Mucosa of descending colon (tissue), 3 donors: ENCODE results near the gene TOM1. TPM values are rescaled to one million over a fixed set of nuclear protein-coding genes. Genes with fewer than 3 reads are reported as not detected.

Experiments used
- ATAC-seq: fragments of 200-7000 bp; cut with Tn5 transposase; one replicate; pipeline ENCODE4 v1.9.1; 2020; ENCODE audit warnings: mild to moderate bottlenecking, moderate library complexity
- DNase-seq, 3 donors: peaks; one replicate each; pipeline ENCODE4 v3.0.0-alpha.2; 2020
- H3K36me3 ChIP-seq: fragments of 200-600 bp; one replicate; pipeline ENCODE4 v1.8.0; 2021; ENCODE audit warnings: low read depth, mild to moderate bottlenecking
- H3K4me1 ChIP-seq: fragments of 200-600 bp; one replicate; pipeline ENCODE4 v1.8.0; 2021; ENCODE audit warnings: low read depth, mild to moderate bottlenecking
- H3K4me3 ChIP-seq: fragments of 200-600 bp; one replicate; pipeline ENCODE4 v1.8.0; 2021; ENCODE audit warnings: mild to moderate bottlenecking
- H3K9me3 ChIP-seq: fragments of 200-600 bp; one replicate; pipeline ENCODE4 v1.8.0; 2021; ENCODE audit warnings: mild to moderate bottlenecking
- CTCF ChIP-seq: fragments of 200-600 bp; IDR thresholded peaks from one replicate; pipeline ENCODE4 v1.8.0; 2022; ENCODE audit warnings: antibody characterized with exemption, mild to moderate bottlenecking
- intact Hi-C, 2 donors: fragments of 100-400 bp; cut with DNase I in 1 of 2; cut with micrococcal nuclease in 1 of 2; formaldehyde crosslinking; loops; one replicate each; pipeline versions ENCODE4 v1.11.0 to v1.11.1; 2022; cut with DNase I, micrococcal nuclease
- total RNA-seq, 3 donors: library from RNA; stranded (reverse); fragmentation: NEBNext Ultra II Directional in 2 of 3; extraction: Animal tissue kit (Norgen Biotek cat#: 25700) in 2 of 3; gene quantifications; one replicate each; pipeline versions ENCODE4 v1.2.1 to v1.2.4, GENCODE V29; 2021 to 2023
- donor health status: DM: no; HTN: no; CAD: no; lungs with moderate emphysema.
- donor health status: DM: no; HTN: no; CAD: no.
- donor health status: DM: no; HTN: yes; CAD: no.

TOM1 gene
- total RNA-seq, 3 donors from 2014 or later, result 59.8 to 74.7 (median 60.2) TPM

GRCh38 chr22:35323305-35323704 is 23.6 kb downstream of the TOM1 start:
- Histone ChIP-seq H3K4me3 (no peak overlapping the region), H3K4me1 (no peaks in the 10 kb centered on the region), H3K9me3 (no peaks in the 10 kb centered on the region), H3K36me3 (peaks cover 15% of the 10 kb centered on the region)
- DNase-seq (no peak), ATAC-seq (no peak)
- TF ChIP-seq CTCF, result no peak
- intact Hi-C loops, result no loop called here

- peaks cover 15% of the 10 kb centered on the region for H3K36me3 ChIP-seq
- H3K4me1 ChIP-seq, result no peaks in the 10 kb centered on the region
- H3K9me3 ChIP-seq, result no peaks in the 10 kb centered on the region
- TF ChIP-seq CTCF, result no peak
- no peak overlapping the region for H3K4me3 ChIP-seq
- ATAC-seq (no peak), DNase-seq (no peak)
- intact Hi-C loops, result no loop called here
Measured at GRCh38 chr22:35324067-35324466, 24.4 kb downstream of the TOM1 start.

- no peak for DNase-seq
- ATAC-seq, result no peak
- intact Hi-C loops, result no loop called here
- TF ChIP-seq CTCF, result no peak
- Histone ChIP-seq H3K9me3 (no peaks in the 10 kb centered on the region), H3K36me3 (peaks cover 15% of the 10 kb centered on the region), H3K4me3 (no peak overlapping the region), H3K4me1 (peaks cover 6% of the 10 kb centered on the region)
Measured at GRCh38 chr22:35324762-35325161, 25.1 kb downstream of the TOM1 start.

DNA sequence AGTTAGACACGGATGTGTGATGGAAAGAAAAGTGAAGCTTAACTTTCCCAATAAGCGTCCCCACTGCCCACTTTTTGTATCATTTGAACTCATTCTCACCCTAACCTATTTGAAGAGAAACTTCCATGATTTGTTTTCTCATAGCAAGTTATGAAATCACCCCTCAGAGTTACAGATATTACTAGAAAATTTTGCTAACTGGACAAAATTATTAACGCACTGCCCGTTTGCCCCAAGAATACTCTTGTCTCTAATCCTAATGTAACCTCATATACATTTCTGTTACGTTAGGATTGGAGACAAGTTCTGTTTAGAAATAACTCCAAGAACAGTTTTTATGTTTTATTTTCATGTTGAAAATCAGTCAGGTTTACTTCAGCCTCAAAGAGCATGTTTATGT is 25.5 kb downstream of the TOM1 start:
- Histone ChIP-seq H3K36me3 (peaks cover 15% of the 10 kb centered on the region), H3K9me3 (no peaks in the 10 kb centered on the region), H3K4me1 (peaks cover 10% of the 10 kb centered on the region), H3K4me3 (no peak overlapping the region)
- no peak for TF ChIP-seq CTCF
- intact Hi-C loops, result no loop called here
- DNase-seq (no peak), ATAC-seq (no peak)

DNA sequence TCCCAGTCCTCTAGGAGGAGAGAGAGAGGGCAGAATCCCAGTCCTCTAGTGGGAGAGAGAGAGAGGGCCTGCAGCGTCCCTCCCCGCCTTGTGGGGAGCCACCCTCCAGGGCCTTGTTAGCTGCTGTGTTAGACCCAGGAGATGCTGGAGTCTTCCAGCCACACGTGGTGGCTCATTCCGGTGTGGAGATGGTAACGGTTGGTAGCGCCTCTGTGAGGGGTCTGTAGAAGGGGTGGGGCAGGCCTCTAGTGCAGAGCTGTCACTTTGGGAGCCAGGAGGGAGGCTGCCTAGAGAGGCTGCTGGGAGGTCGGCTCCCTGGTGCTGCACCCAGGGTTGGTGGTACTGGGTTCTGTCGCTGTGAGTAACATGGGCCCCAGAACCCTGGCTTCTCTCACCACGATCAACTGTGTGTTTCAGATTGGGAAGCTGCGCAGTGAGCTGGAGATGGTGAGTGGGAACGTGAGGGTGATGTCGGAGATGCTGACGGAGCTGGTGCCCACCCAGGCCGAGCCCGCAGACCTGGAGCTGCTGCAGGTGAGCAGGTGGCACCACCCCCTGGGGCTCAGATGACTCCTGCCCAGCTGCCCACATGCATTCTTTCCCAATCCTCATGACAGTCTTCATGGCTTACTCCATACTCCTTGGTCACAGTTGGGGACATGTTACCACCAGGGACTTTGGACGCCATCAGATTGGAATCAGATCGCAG is 27.3 kb downstream of the TOM1 start:
- H3K4me3 ChIP-seq, result no peak overlapping the region
- peaks cover 15% of the 10 kb centered on the region for H3K36me3 ChIP-seq
- intact Hi-C loops, result no loop called here
- no peaks in the 10 kb centered on the region for H3K9me3 ChIP-seq
- H3K4me1 ChIP-seq, result peaks cover 18% of the 10 kb centered on the region
- no peak for DNase-seq
- TF ChIP-seq CTCF, result no peak
- no peak for ATAC-seq
